H1 (cell line): ENCODE measurements around the gene RGS9. TPM values are rescaled to one million over a fixed set of nuclear protein-coding genes. Genes with fewer than 3 reads are reported as not detected.

ENCODE experiments used
- CTCF ChIA-PET: fragments of 300-600 bp; sonication (Branson Sonifier 250); formaldehyde crosslinking; loops from one replicate; lab custom pipeline; 2021; ENCODE audit not compliant: partially characterized antibody; lab: Charles Lee
- POLR2A ChIA-PET: fragments of 300-600 bp; sonication (Branson Sonifier 250); formaldehyde crosslinking; loops from one replicate; lab custom pipeline; 2021; ENCODE audit warnings: inconsistent platforms; ENCODE audit not compliant: partially characterized antibody; lab: Charles Lee
- DNase-seq, 2 experiments: peaks; one replicate each; pipeline versions ENCODE4 v3.0.0 to v3.0.0-alpha.2; 2010 to 2022; ENCODE audit warnings: low spot score in 2 of 2, low read depth in 1 of 2, mixed read lengths in 1 of 2
- FAIRE-seq: peaks from 2 replicates; lab custom pipeline; 2011; peaks lifted over from hg19 to GRCh38; lab: Jason Lieb, UNC
- H2AFZ ChIP-seq: 2 replicates; pipeline ENCODE4 v1.8.1; 2012; ENCODE audit warnings: low read length, inconsistent platforms
- H2AK5ac ChIP-seq: 2 replicates; pipeline ENCODE4 v1.6.1; 2013; ENCODE audit warnings: low read depth, low read length
- H2BK120ac ChIP-seq: replicated peaks from 2 replicates; pipeline ENCODE3; 2013; ENCODE audit warnings: low read depth, low read length, inconsistent platforms
- H2BK12ac ChIP-seq: 2 replicates; pipeline ENCODE4 v1.6.1; 2013; ENCODE audit warnings: low read depth, low read length
- H2BK15ac ChIP-seq: 2 replicates; pipeline ENCODE4 v1.6.1; 2013; ENCODE audit warnings: low read length
- H2BK20ac ChIP-seq: 2 replicates; pipeline ENCODE4 v1.6.1; 2013; ENCODE audit warnings: low read length
- H2BK5ac ChIP-seq: 2 replicates; pipeline ENCODE4 v1.6.1; 2013; ENCODE audit warnings: low read depth, low read length
- H3K14ac ChIP-seq: 2 replicates; pipeline ENCODE4 v1.6.1; 2013; ENCODE audit warnings: inconsistent platforms; ENCODE audit not compliant: insufficient read length
- H3K18ac ChIP-seq: 2 replicates; pipeline ENCODE4 v1.6.1; 2013; ENCODE audit warnings: low read length; ENCODE audit errors: extremely low read depth
- H3K23ac ChIP-seq: 2 replicates; pipeline ENCODE4 v1.6.1; 2013; ENCODE audit warnings: inconsistent platforms; ENCODE audit not compliant: insufficient read length
- H3K23me2 ChIP-seq: 2 replicates; pipeline ENCODE4 v1.6.1; 2013; ENCODE audit warnings: low read depth, low read length
- H3K27ac ChIP-seq: 2 replicates; pipeline ENCODE4 v1.6.1; 2011; ENCODE audit warnings: low read depth, low read length, inconsistent platforms
- H3K27me3 ChIP-seq, 4 experiments: replicated peaks in 1 of 4; 1 replicate in 1 of 4; 2 replicates in 3 of 4; pipeline versions ENCODE4 v1.6.1 to v1.8.1; 2011 to 2013; ENCODE audit warnings: low read length in 3 of 4, mild to moderate bottlenecking in 3 of 4, inconsistent platforms in 2 of 4, mixed read lengths in 2 of 4, moderate library complexity in 1 of 4; ENCODE audit not compliant: control insufficient read depth in 3 of 4, insufficient read depth in 3 of 4; ENCODE audit errors: extremely low read depth in 1 of 4
- H3K36me3 ChIP-seq, 4 experiments: 2 replicates each; pipeline versions ENCODE4 v1.6.1 to v1.8.1; 2011 to 2013; ENCODE audit warnings: mild to moderate bottlenecking in 4 of 4, low read length in 3 of 4, moderate library complexity in 2 of 4, control low read depth in 1 of 4, inconsistent platforms in 1 of 4; ENCODE audit not compliant: insufficient read depth in 4 of 4, control insufficient read depth in 2 of 4
- H3K4ac ChIP-seq: replicated peaks from 2 replicates; pipeline ENCODE3; 2013; ENCODE audit warnings: low read length, low read depth, mixed read lengths, inconsistent platforms; ENCODE audit not compliant: insufficient read length
- H3K4me1 ChIP-seq, 4 experiments: replicated peaks in 1 of 4; 1 replicate in 1 of 4; 2 replicates in 3 of 4; pipeline versions ENCODE4 v1.6.1 to v1.8.1; 2011 to 2013; ENCODE audit warnings: low read length in 3 of 4, inconsistent platforms in 2 of 4, mixed read lengths in 1 of 4; ENCODE audit not compliant: insufficient read depth in 4 of 4, control insufficient read depth in 3 of 4
- H3K4me2 ChIP-seq, 2 experiments: 2 replicates each; pipeline versions ENCODE4 v1.6.1 to v1.8.1; 2011 to 2013; ENCODE audit warnings: low read depth in 2 of 2, low read length in 2 of 2, control low read depth in 1 of 2, inconsistent platforms in 1 of 2, mild to moderate bottlenecking in 1 of 2; ENCODE audit not compliant: insufficient read depth in 1 of 2
- H3K4me3 ChIP-seq, 4 experiments: fragments of 200-600, 300-600 bp in 1 of 4; sonication (generic), shearing (Covaris generic), sonication (Bioruptor Twin) in 1 of 4; 2 replicates each; pipeline versions ENCODE4 v1.5.1 to v1.8.1; 2011 to 2016; ENCODE audit warnings: low read length in 4 of 4, low read depth in 3 of 4, control low read depth in 2 of 4, inconsistent platforms in 2 of 4, mild to moderate bottlenecking in 2 of 4, mixed read lengths in 1 of 4, moderate library complexity in 1 of 4; ENCODE audit not compliant: insufficient read depth in 2 of 4; ENCODE audit errors: extremely low read depth in 1 of 4
- H3K56ac ChIP-seq: replicated peaks from 2 replicates; pipeline ENCODE3; 2013; ENCODE audit warnings: low read depth, mild to moderate bottlenecking, mixed read lengths, low read length, inconsistent platforms; ENCODE audit not compliant: insufficient read length
- H3K79me1 ChIP-seq: 2 replicates; pipeline ENCODE4 v1.6.1; 2013; ENCODE audit warnings: low read depth, low read length, control low read depth
- H3K79me2 ChIP-seq, 2 experiments: 2 replicates each; pipeline versions ENCODE4 v1.6.1 to v1.8.1; 2012 to 2013; ENCODE audit warnings: low read length in 2 of 2, mild to moderate bottlenecking in 2 of 2, inconsistent platforms in 1 of 2; ENCODE audit not compliant: insufficient read depth in 2 of 2, control insufficient read depth in 1 of 2
- H3K9ac ChIP-seq, 4 experiments: replicated peaks in 1 of 4; 1 replicate in 1 of 4; 2 replicates in 3 of 4; pipeline versions ENCODE4 v1.6.1 to v1.8.1; 2011 to 2013; ENCODE audit warnings: low read depth in 3 of 4, low read length in 3 of 4, control low read depth in 2 of 4, mild to moderate bottlenecking in 2 of 4, moderate library complexity in 2 of 4, inconsistent platforms in 1 of 4; ENCODE audit errors: extremely low read depth in 1 of 4
- H3K9me3 ChIP-seq, 2 experiments: 2 replicates each; pipeline versions ENCODE4 v1.6.1 to v1.8.1; 2012 to 2013; ENCODE audit warnings: mild to moderate bottlenecking in 2 of 2, moderate library complexity in 2 of 2, control low read depth in 1 of 2, inconsistent platforms in 1 of 2, low read depth in 1 of 2, low read length in 1 of 2, mixed read lengths in 1 of 2; ENCODE audit not compliant: insufficient read depth in 2 of 2
- H4K20me1 ChIP-seq, 2 experiments: replicated peaks in 1 of 2; 2 replicates each; pipeline versions ENCODE3 to v1.8.1; 2011 to 2013; ENCODE audit warnings: inconsistent platforms in 2 of 2, low read length in 2 of 2, mild to moderate bottlenecking in 1 of 2; ENCODE audit not compliant: insufficient read depth in 2 of 2, control insufficient read depth in 1 of 2
- H4K5ac ChIP-seq: 2 replicates; pipeline ENCODE4 v1.6.1; 2013; ENCODE audit warnings: low read length, low read depth, mixed read lengths, inconsistent platforms; ENCODE audit not compliant: insufficient read length
- H4K8ac ChIP-seq: 2 replicates; pipeline ENCODE4 v1.8.0; 2013; ENCODE audit warnings: mild to moderate bottlenecking, moderate library complexity, low read length, inconsistent platforms; ENCODE audit not compliant: insufficient read depth; ENCODE audit errors: extremely low read depth
- H4K91ac ChIP-seq: replicated peaks from 2 replicates; pipeline ENCODE3; 2013; ENCODE audit warnings: low read length, mixed read lengths, inconsistent platforms; ENCODE audit not compliant: insufficient read length
- ASH2L ChIP-seq: fragments of 200-600, 300-600 bp; sonication (generic); IDR thresholded peaks from one replicate; pipeline ENCODE4 v1.7.1; 2017; ENCODE audit warnings: low read length
- CHD1 ChIP-seq: IDR thresholded peaks from 2 replicates; pipeline ENCODE4 v1.6.1; 2012; ENCODE audit warnings: low read depth, low read length, improper control_type of control experiment
- PHF8 ChIP-seq: fragments of 200-600 bp; sonication (generic); conservative IDR thresholded peaks from 2 replicates; pipeline ENCODE4 v1.7.1; 2012; ENCODE audit warnings: low read depth, mild to moderate bottlenecking, inconsistent platforms, low read length, moderate library complexity
- SIN3A ChIP-seq, 2 experiments: IDR thresholded peaks in 1 of 2; conservative IDR thresholded peaks in 1 of 2; 2 replicates each; pipeline ENCODE4 v1.6.1; 2011 to 2012; ENCODE audit warnings: low read length in 2 of 2, improper control_type of control experiment in 1 of 2, low read depth in 1 of 2, mild to moderate bottlenecking in 1 of 2
- WGBS, 2 experiments: shearing (Covaris generic) in 1 of 2; methylation state at CpG; one replicate each; pipeline versions ENCODE4 v1.1.6 to v1.1.7; 2013 to 2015; ENCODE audit warnings: low lambda C conversion rate in 2 of 2, mixed read lengths in 2 of 2, inconsistent platforms in 1 of 2, low coverage in 1 of 2, missing lambda C conversion rate in 1 of 2; ENCODE audit not compliant: insufficient replicate concordance in 2 of 2, insufficient coverage in 1 of 2, insufficient read length in 1 of 2; ENCODE audit errors: extremely low coverage in 1 of 2, missing lambda C conversion rate in 1 of 2; 5-methylcytosine and 5-hydroxymethylcytosine counted together
- polyA plus RNA-seq, 7 experiments: library from polyadenylated mRNA; depleted of rRNA in 3 of 7; stranded (reverse) in 5 of 7; unstranded in 2 of 7; fragments of >200 nt in 5 of 7; fragments of 200-250 nt in 2 of 7; gene quantifications; 1 replicate in 5 of 7; 2 replicates in 1 of 7; 4 replicates in 1 of 7; pipeline versions ENCODE4 v1.2.1 to v1.2.3, GENCODE V29; 2011 to 2013; ENCODE audit warnings: missing spikeins in 2 of 7, mixed read lengths in 2 of 7
- total RNA-seq: library from RNA; stranded (reverse); fragmentation: NEBNext Ultra II Directional; extraction: Animal tissue kit (Norgen Biotek cat#: 25700); gene quantifications from 2 replicates; pipeline ENCODE4 v1.2.1, GENCODE V29; 2021

Gene RGS9
- total and polyA plus RNA-seq, 2 of the 8 experiments (the other 6 are each of a cell fraction or from before 2014, with no cell fraction given), result 8.9 to 20.5 TPM

- H4K8ac ChIP-seq, result no peak overlapping the region
- DNase-seq (no peak), FAIRE-seq (no peak)
- WGBS, 2 experiments, result 94% methylated on average over 10 of the region's 10 CpGs; no CpG with 5 or more reads in 1 of the 2 experiments
- no peak overlapping the region for H2AFZ ChIP-seq
- H3K79me1 ChIP-seq, result no peaks in the 10 kb centered on the region
- no peak overlapping the region for H2BK12ac ChIP-seq
- H2BK20ac ChIP-seq, result no peak overlapping the region
- H3K23ac ChIP-seq, result no peak overlapping the region
- no peaks in the 10 kb centered on the region for H3K4me1 ChIP-seq
- no peak overlapping the region for H4K5ac ChIP-seq
- H3K4me2 ChIP-seq, result no peak overlapping the region
- TF ChIP-seq SIN3A (conservative IDR thresholded peaks at IDR 0.05 in 1 of 2, IDR thresholded peaks at IDR 0.05 in 1 of 2; ENCODE audit: low read depth in 1 of 2, low read length in 2 of 2), result no peak
- TF ChIP-seq CHD1, result no peak
- TF ChIP-seq ASH2L, result no peak
- no peak for TF ChIP-seq PHF8
- H4K91ac ChIP-seq, result no peak overlapping the region
- no peak overlapping the region for H3K14ac ChIP-seq
- H3K36me3 ChIP-seq, result no peaks in the 10 kb centered on the region
- no peak overlapping the region for H3K56ac ChIP-seq
- POLR2A ChIA-PET, result no interaction called here
- no peak overlapping the region for H3K9ac ChIP-seq
- no peaks in the 10 kb centered on the region for H3K9me3 ChIP-seq
- H3K27me3 ChIP-seq, result no peaks in the 10 kb centered on the region
- H3K27ac ChIP-seq, result no peak overlapping the region
- no peak overlapping the region for H2BK5ac ChIP-seq
- no peak overlapping the region for H3K4me3 ChIP-seq
- H3K79me2 ChIP-seq, result no peaks in the 10 kb centered on the region
- H3K23me2 ChIP-seq, result 0 out of 2 replicates have a peak, but pooled peaks cover 2% of the 10 kb centered on the region
- H2BK120ac ChIP-seq, result no peak overlapping the region
- no peak overlapping the region for H2BK15ac ChIP-seq
- no peak overlapping the region for H2AK5ac ChIP-seq
- H3K18ac ChIP-seq, result no peak overlapping the region
- CTCF ChIA-PET, result interaction anchor here (1.0 to 3.2 kb wide), 2 partner anchors 10 to 24 kb away, joined by 3 to 10 read pairs; no protein-coding TSS in a partner anchor
- H4K20me1 ChIP-seq, result no peaks in the 10 kb centered on the region
- H3K4ac ChIP-seq, result no peak overlapping the region
Measured at GRCh38 chr17:65228287-65228686, 91.1 kb downstream of the RGS9 start.
